Glutamatergic neuron (in vitro differentiated cells): ENCODE measurements around the gene CEP70. TPM values are rescaled to one million over a fixed set of nuclear protein-coding genes. Genes with fewer than 3 reads are reported as not detected.
"Not testable (repeated sequence)": the region's sequence is repeated elsewhere in the genome, so short reads cannot be mapped to it uniquely, and the experiment has no call there.

ENCODE experiments used
- DNase-seq: peaks from one replicate; pipeline ENCODE4 v3.0.0; 2022
- H3K27ac Mint-ChIP-seq: one replicate; pipeline ENCODE4 v1.8.0; 2020; ENCODE audit warnings: mild to moderate bottlenecking, mixed read lengths, inconsistent platforms; ENCODE audit not compliant: unreplicated experiment
- H3K27me3 Mint-ChIP-seq: one replicate; pipeline ENCODE4 v1.8.0; 2020; ENCODE audit warnings: mild to moderate bottlenecking, moderate library complexity, mixed read lengths, inconsistent platforms; ENCODE audit not compliant: unreplicated experiment
- H3K36me3 Mint-ChIP-seq: one replicate; pipeline ENCODE4 v1.8.0; 2020; ENCODE audit warnings: mild to moderate bottlenecking, mixed read lengths, inconsistent platforms; ENCODE audit not compliant: unreplicated experiment
- H3K4me1 Mint-ChIP-seq: one replicate; pipeline ENCODE4 v1.8.0; 2020; ENCODE audit warnings: mild to moderate bottlenecking, low read depth, mixed read lengths, inconsistent platforms; ENCODE audit not compliant: unreplicated experiment
- H3K4me3 Mint-ChIP-seq: one replicate; pipeline ENCODE4 v1.8.0; 2020; ENCODE audit warnings: mild to moderate bottlenecking, mixed read lengths, inconsistent platforms; ENCODE audit not compliant: unreplicated experiment
- H3K9me3 Mint-ChIP-seq: one replicate; pipeline ENCODE4 v1.8.0; 2020; ENCODE audit warnings: mild to moderate bottlenecking, moderate library complexity, mixed read lengths, inconsistent platforms; ENCODE audit not compliant: unreplicated experiment
- CTCF ChIP-seq: fragments of 200-600 bp; sonication (generic); IDR thresholded peaks from one replicate; pipeline ENCODE4 v1.5.0; 2021; ENCODE audit not compliant: partially characterized antibody, unreplicated experiment
- total RNA-seq: library from RNA; stranded (reverse); fragmentation: NEBNext Ultra II Directional; extraction: Animal tissue kit (Norgen Biotek cat#: 25700); gene quantifications from one replicate; pipeline ENCODE4 v1.2.1, GENCODE V29; 2021; ENCODE audit not compliant: unreplicated experiment

CEP70 gene
- total RNA-seq, 1 donor from 2014 or later = 15.7 TPM

- Mint-ChIP-seq H3K27ac (no peak overlapping the region), H3K4me1 (peaks cover 5% of the 10 kb centered on the region), H3K4me3 (no peak overlapping the region), H3K9me3 (peaks cover 6% of the 10 kb centered on the region), H3K36me3 (no peaks in the 10 kb centered on the region), H3K27me3 (peaks cover 9% of the 10 kb centered on the region)
- DNase-seq = no peak
- TF ChIP-seq CTCF = no peak
These were observed 138.0 kb downstream of the CEP70 start for GRCh38 chr3:138455801-138456716.

GRCh38 chr3:138453940-138454339 is 140.1 kb downstream of the CEP70 start:
- H3K4me1 Mint-ChIP-seq, DNase-seq, H3K4me3 Mint-ChIP-seq, H3K36me3 Mint-ChIP-seq, H3K27ac Mint-ChIP-seq, H3K9me3 Mint-ChIP-seq: not testable (repeated sequence)
- H3K27me3 Mint-ChIP-seq = peaks cover 11% of the 10 kb centered on the region

GRCh38 chr3:138452436-138452835 is 141.6 kb downstream of the CEP70 start:
- no peak overlapping the region for H3K4me3 Mint-ChIP-seq
- no peak for TF ChIP-seq CTCF
- peaks cover 3% of the 10 kb centered on the region for H3K4me1 Mint-ChIP-seq
- H3K9me3 Mint-ChIP-seq = peaks cover 3% of the 10 kb centered on the region
- H3K27ac Mint-ChIP-seq = no peak overlapping the region
- no peaks in the 10 kb centered on the region for H3K36me3 Mint-ChIP-seq
- no peak for DNase-seq
- H3K27me3 Mint-ChIP-seq = peaks cover 5% of the 10 kb centered on the region

GRCh38 chr3:138451595-138452162 is 142.4 kb downstream of the CEP70 start:
- no peak for TF ChIP-seq CTCF
- H3K9me3 Mint-ChIP-seq = peaks cover 3% of the 10 kb centered on the region
- H3K27ac Mint-ChIP-seq = no peak overlapping the region
- no peak overlapping the region for H3K4me3 Mint-ChIP-seq
- peaks cover 5% of the 10 kb centered on the region for H3K27me3 Mint-ChIP-seq
- H3K4me1 Mint-ChIP-seq = peaks cover 3% of the 10 kb centered on the region
- H3K36me3 Mint-ChIP-seq = no peaks in the 10 kb centered on the region
- DNase-seq = no peak

- no peak for TF ChIP-seq CTCF
- Mint-ChIP-seq H3K27me3 (peaks cover 5% of the 10 kb centered on the region), H3K9me3 (peaks cover 3% of the 10 kb centered on the region), H3K27ac (no peak overlapping the region), H3K36me3 (no peaks in the 10 kb centered on the region), H3K4me1 (peaks cover 3% of the 10 kb centered on the region), H3K4me3 (no peak overlapping the region)
- no peak for DNase-seq
These were observed 143.2 kb downstream of the CEP70 start for GRCh38 chr3:138450704-138451424.
